MM.1S (cell line): ENCODE data around the gene CPSF2.

Source experiments
- EZH2 ChIP-seq: fragments of 300-600 bp; sonication (generic); optimal IDR thresholded peaks from 2 replicates; pipeline ENCODE3; 2017; ENCODE audit warnings: low read depth, mild to moderate bottlenecking, antibody characterized with exemption, low read length, mixed read lengths
- EZH2phosphoT487 ChIP-seq: fragments of 300-600 bp; sonication (generic); IDR thresholded peaks from 2 replicates; pipeline ENCODE4 v1.6.1; 2018; ENCODE audit warnings: antibody characterized with exemption, low read length
- TF ChIP-seq, protein P1 (sequence below): fragments of 300-600 bp; sonication (generic); IDR thresholded peaks from 2 replicates; pipeline ENCODE4 v1.5.1; 2016; ENCODE audit warnings: antibody characterized with exemption, low read length, mixed read lengths

DNA sequence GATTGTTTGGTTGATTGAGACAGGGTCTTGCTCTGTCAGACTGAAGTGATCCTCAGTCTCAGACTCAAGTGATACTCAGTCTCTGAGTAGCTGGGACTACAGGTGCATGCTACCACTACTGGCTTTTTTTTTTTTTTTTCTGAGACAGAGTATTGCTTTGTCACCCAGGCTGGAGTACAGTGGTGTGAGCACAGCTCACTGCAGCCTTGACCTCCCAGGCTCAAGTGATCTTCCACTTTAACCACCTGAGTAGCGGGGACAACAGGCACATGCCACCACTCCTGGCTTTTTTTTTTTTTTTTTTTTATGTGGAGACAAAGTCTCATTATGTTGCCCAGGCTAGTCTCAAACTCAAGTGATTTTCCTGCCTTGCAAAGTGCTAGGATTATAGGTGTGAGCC lies 31.8 kb downstream of the CPSF2 start:
- TF ChIP-seq, protein P1, sequence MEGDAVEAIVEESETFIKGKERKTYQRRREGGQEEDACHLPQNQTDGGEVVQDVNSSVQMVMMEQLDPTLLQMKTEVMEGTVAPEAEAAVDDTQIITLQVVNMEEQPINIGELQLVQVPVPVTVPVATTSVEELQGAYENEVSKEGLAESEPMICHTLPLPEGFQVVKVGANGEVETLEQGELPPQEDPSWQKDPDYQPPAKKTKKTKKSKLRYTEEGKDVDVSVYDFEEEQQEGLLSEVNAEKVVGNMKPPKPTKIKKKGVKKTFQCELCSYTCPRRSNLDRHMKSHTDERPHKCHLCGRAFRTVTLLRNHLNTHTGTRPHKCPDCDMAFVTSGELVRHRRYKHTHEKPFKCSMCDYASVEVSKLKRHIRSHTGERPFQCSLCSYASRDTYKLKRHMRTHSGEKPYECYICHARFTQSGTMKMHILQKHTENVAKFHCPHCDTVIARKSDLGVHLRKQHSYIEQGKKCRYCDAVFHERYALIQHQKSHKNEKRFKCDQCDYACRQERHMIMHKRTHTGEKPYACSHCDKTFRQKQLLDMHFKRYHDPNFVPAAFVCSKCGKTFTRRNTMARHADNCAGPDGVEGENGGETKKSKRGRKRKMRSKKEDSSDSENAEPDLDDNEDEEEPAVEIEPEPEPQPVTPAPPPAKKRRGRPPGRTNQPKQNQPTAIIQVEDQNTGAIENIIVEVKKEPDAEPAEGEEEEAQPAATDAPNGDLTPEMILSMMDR, result no peak
- no peak for TF ChIP-seq EZH2phosphoT487
- no peak for TF ChIP-seq EZH2
